Stimulated activated naive CD8-positive, alpha-beta T cell treated with anti-CD3 and anti-CD28 coated beads, Interleukin-15, Interleukin-2, amounts not matched to agents 100 ng/mL and 50 ng/mL, for 24 hours (primary cell): Measurements from ENCODE around the gene PAPPA.

Experiments
- H3K27ac Mint-ChIP-seq: one replicate; pipeline ENCODE4 v1.8.0; 2021; ENCODE audit warnings: mild to moderate bottlenecking, mixed read lengths
- H3K27me3 Mint-ChIP-seq: one replicate; pipeline ENCODE4 v1.8.0; 2021; ENCODE audit warnings: mixed read lengths
- H3K36me3 Mint-ChIP-seq: one replicate; pipeline ENCODE4 v1.8.0; 2021; ENCODE audit warnings: low read depth, mixed read lengths
- H3K4me1 Mint-ChIP-seq: one replicate; pipeline ENCODE4 v1.8.0; 2021; ENCODE audit warnings: low read depth, mixed read lengths
- H3K4me3 Mint-ChIP-seq: one replicate; pipeline ENCODE4 v1.8.0; 2021; ENCODE audit warnings: mild to moderate bottlenecking, mixed read lengths
- H3K9me3 Mint-ChIP-seq: one replicate; pipeline ENCODE4 v1.8.0; 2021; ENCODE audit warnings: mixed read lengths

PAPPA gene

GRCh38 chr9:116403171-116403570, 249.6 kb downstream of the PAPPA start:
- H3K4me1 Mint-ChIP-seq, result no peaks in the 10 kb centered on the region

GRCh38 chr9:116404228-116404627, 250.6 kb downstream of the PAPPA start:
- Mint-ChIP-seq H3K36me3 (no peaks in the 10 kb centered on the region), H3K27ac (no peak overlapping the region), H3K9me3 (no peaks in the 10 kb centered on the region), H3K4me3 (no peak overlapping the region), H3K4me1 (no peaks in the 10 kb centered on the region), H3K27me3 (no peaks in the 10 kb centered on the region)

More at GRCh38 chr9:116403171-116403570, 249.6 kb downstream of the PAPPA start:
- H3K4me3 Mint-ChIP-seq, result no peak overlapping the region
- no peaks in the 10 kb centered on the region for H3K9me3 Mint-ChIP-seq
- no peaks in the 10 kb centered on the region for H3K36me3 Mint-ChIP-seq
- H3K27ac Mint-ChIP-seq, result no peak overlapping the region
- H3K27me3 Mint-ChIP-seq, result no peaks in the 10 kb centered on the region

- Mint-ChIP-seq H3K27ac (no peak overlapping the region), H3K36me3 (no peaks in the 10 kb centered on the region), H3K4me1 (no peaks in the 10 kb centered on the region), H3K27me3 (no peaks in the 10 kb centered on the region), H3K4me3 (no peak overlapping the region), H3K9me3 (no peaks in the 10 kb centered on the region)
Measured at GRCh38 chr9:116405321-116405720, 251.7 kb downstream of the PAPPA start.

- H3K27me3 Mint-ChIP-seq, result no peaks in the 10 kb centered on the region
- H3K4me3 Mint-ChIP-seq, result no peak overlapping the region
- H3K36me3 Mint-ChIP-seq, result no peaks in the 10 kb centered on the region
- no peaks in the 10 kb centered on the region for H3K4me1 Mint-ChIP-seq
- no peak overlapping the region for H3K27ac Mint-ChIP-seq
- H3K9me3 Mint-ChIP-seq, result no peaks in the 10 kb centered on the region
Measured at GRCh38 chr9:116406469-116406868, 252.9 kb downstream of the PAPPA start.

- H3K4me1 Mint-ChIP-seq, result no peaks in the 10 kb centered on the region
- no peak overlapping the region for H3K4me3 Mint-ChIP-seq
- no peak overlapping the region for H3K27ac Mint-ChIP-seq
- H3K36me3 Mint-ChIP-seq, result no peaks in the 10 kb centered on the region
- H3K9me3 Mint-ChIP-seq, result no peaks in the 10 kb centered on the region
- no peaks in the 10 kb centered on the region for H3K27me3 Mint-ChIP-seq
Measured at GRCh38 chr9:116409129-116409528, 255.5 kb downstream of the PAPPA start.

- Mint-ChIP-seq H3K9me3 (no peaks in the 10 kb centered on the region), H3K4me3 (no peak overlapping the region), H3K27ac (no peak overlapping the region)
Measured at GRCh38 chr9:116409638-116410037, 256.0 kb downstream of the PAPPA start.

GRCh38 chr9:116411506-116411905, 257.9 kb downstream of the PAPPA start:
- Mint-ChIP-seq H3K27ac (no peak overlapping the region), H3K27me3 (no peaks in the 10 kb centered on the region), H3K9me3 (no peaks in the 10 kb centered on the region), H3K4me3 (no peak overlapping the region), H3K4me1 (no peaks in the 10 kb centered on the region), H3K36me3 (no peaks in the 10 kb centered on the region)

More at GRCh38 chr9:116409638-116410037, 256.0 kb downstream of the PAPPA start:
- Mint-ChIP-seq H3K4me1 (no peaks in the 10 kb centered on the region), H3K36me3 (no peaks in the 10 kb centered on the region), H3K27me3 (no peaks in the 10 kb centered on the region)

- H3K4me3 Mint-ChIP-seq, result no peak overlapping the region
- no peaks in the 10 kb centered on the region for H3K4me1 Mint-ChIP-seq
- H3K27me3 Mint-ChIP-seq, result no peaks in the 10 kb centered on the region
- H3K36me3 Mint-ChIP-seq, result no peaks in the 10 kb centered on the region
- H3K9me3 Mint-ChIP-seq, result no peaks in the 10 kb centered on the region
- no peak overlapping the region for H3K27ac Mint-ChIP-seq
Measured at GRCh38 chr9:116414374-116414773, 260.8 kb downstream of the PAPPA start.

- Mint-ChIP-seq H3K36me3 (peaks cover 11% of the 10 kb centered on the region), H3K9me3 (peaks cover 4% of the 10 kb centered on the region), H3K27ac (no peak overlapping the region), H3K4me1 (no peaks in the 10 kb centered on the region), H3K4me3 (no peak overlapping the region), H3K27me3 (no peaks in the 10 kb centered on the region)
Measured at GRCh38 chr9:116416421-116416820, 262.8 kb downstream of the PAPPA start.

- no peak overlapping the region for H3K27ac Mint-ChIP-seq
- H3K36me3 Mint-ChIP-seq, result peaks cover 11% of the 10 kb centered on the region
- H3K4me1 Mint-ChIP-seq, result no peaks in the 10 kb centered on the region
- no peak overlapping the region for H3K4me3 Mint-ChIP-seq
- peaks cover 5% of the 10 kb centered on the region for H3K9me3 Mint-ChIP-seq
- H3K27me3 Mint-ChIP-seq, result no peaks in the 10 kb centered on the region
Measured at GRCh38 chr9:116417464-116417863, 263.9 kb downstream of the PAPPA start.

- H3K27me3 Mint-ChIP-seq, result no peaks in the 10 kb centered on the region
- peaks cover 5% of the 10 kb centered on the region for H3K9me3 Mint-ChIP-seq
- peaks cover 14% of the 10 kb centered on the region for H3K36me3 Mint-ChIP-seq
- no peak overlapping the region for H3K4me3 Mint-ChIP-seq
- no peak overlapping the region for H3K27ac Mint-ChIP-seq
- no peaks in the 10 kb centered on the region for H3K4me1 Mint-ChIP-seq
Measured at GRCh38 chr9:116419181-116419580, 265.6 kb downstream of the PAPPA start.

GRCh38 chr9:116420993-116421538, 267.5 kb downstream of the PAPPA start:
- Mint-ChIP-seq H3K36me3 (peaks cover 14% of the 10 kb centered on the region), H3K4me1 (no peaks in the 10 kb centered on the region), H3K4me3 (no peak overlapping the region)

GRCh38 chr9:116422119-116422979, 268.8 kb downstream of the PAPPA start:
- Mint-ChIP-seq H3K9me3 (peaks cover 5% of the 10 kb centered on the region), H3K27ac (no peak overlapping the region), H3K27me3 (no peaks in the 10 kb centered on the region), H3K36me3 (peaks cover 14% of the 10 kb centered on the region), H3K4me3 (no peak overlapping the region), H3K4me1 (no peaks in the 10 kb centered on the region)

More at GRCh38 chr9:116420993-116421538, 267.5 kb downstream of the PAPPA start:
- no peaks in the 10 kb centered on the region for H3K27me3 Mint-ChIP-seq
- H3K9me3 Mint-ChIP-seq, result peaks cover 5% of the 10 kb centered on the region
- no peak overlapping the region for H3K27ac Mint-ChIP-seq

- peaks cover 5% of the 10 kb centered on the region for H3K9me3 Mint-ChIP-seq
- H3K27ac Mint-ChIP-seq, result no peak overlapping the region
- peaks cover 14% of the 10 kb centered on the region for H3K36me3 Mint-ChIP-seq
- H3K27me3 Mint-ChIP-seq, result no peaks in the 10 kb centered on the region
- no peak overlapping the region for H3K4me3 Mint-ChIP-seq
- H3K4me1 Mint-ChIP-seq, result no peaks in the 10 kb centered on the region
Measured at GRCh38 chr9:116423149-116423548, 269.6 kb downstream of the PAPPA start.

- no peak overlapping the region for H3K4me3 Mint-ChIP-seq
- peaks cover 5% of the 10 kb centered on the region for H3K9me3 Mint-ChIP-seq
- no peak overlapping the region for H3K27ac Mint-ChIP-seq
- H3K4me1 Mint-ChIP-seq, result no peaks in the 10 kb centered on the region
- no peaks in the 10 kb centered on the region for H3K27me3 Mint-ChIP-seq
- H3K36me3 Mint-ChIP-seq, result peaks cover 6% of the 10 kb centered on the region
Measured at GRCh38 chr9:116425244-116425643, 271.7 kb downstream of the PAPPA start.
